ENCODE results near the gene ANAPC16.

- TF ChIP-seq CTCF (IDR thresholded peaks at IDR 0.05) (no peak), POLR2A (IDR thresholded peaks at IDR 0.05) (no peak)
Measured at GRCh38 chr10:72184156-72184555, 31.7 kb upstream of the ANAPC16 start.
